K562 (cell line): ENCODE data around the gene PDLIM7. TPM values are rescaled to one million over a fixed set of nuclear protein-coding genes. Genes with fewer than 3 reads are reported as not detected.

ENCODE experiments used
- DMBX1 ChIP-seq: fragments of 250-450 bp; sonication (Bioruptor Pico); IDR thresholded peaks from 2 replicates; pipeline ENCODE4 v1.8.0; 2022; ENCODE audit warnings: inconsistent platforms, mild to moderate bottlenecking, moderate library complexity, borderline replicate concordance
- E2F1 ChIP-seq: sonication (generic); formaldehyde crosslinking; IDR thresholded peaks from 2 replicates; pipeline ENCODE4 v1.8.1; 2023; ENCODE audit warnings: mild to moderate bottlenecking, missing genetic modification reagents, moderate library complexity
- E2F6 ChIP-seq, 2 experiments: IDR thresholded peaks; 2 replicates each; pipeline ENCODE4 v1.6.1; 2011; ENCODE audit warnings: borderline replicate concordance in 1 of 2, control low read depth in 1 of 2, low read depth in 1 of 2, low read length in 1 of 2, mild to moderate bottlenecking in 1 of 2, mixed read lengths in 1 of 2, moderate library complexity in 1 of 2; ENCODE audit not compliant: insufficient read depth in 1 of 2, insufficient read length in 1 of 2, poor library complexity in 1 of 2, severe bottlenecking in 1 of 2; ENCODE audit errors: extremely low read depth in 1 of 2
- KDM5B ChIP-seq: fragments of 200-600 bp; sonication (generic); IDR thresholded peaks from 2 replicates; pipeline ENCODE4 v1.6.1; 2012; ENCODE audit warnings: low read depth, mild to moderate bottlenecking, moderate library complexity, low read length, control low read depth, inconsistent platforms; ENCODE audit not compliant: insufficient replicate concordance
- KLF1 ChIP-seq: fragments of 450-650 bp; IDR thresholded peaks from 2 replicates; pipeline ENCODE4 v1.6.1; 2016; ENCODE audit warnings: missing genetic modification characterization, missing compliant biosample characterization
- L3MBTL2 ChIP-seq: fragments of 450-650 bp; IDR thresholded peaks from 2 replicates; pipeline ENCODE4 v1.6.1; 2016; ENCODE audit warnings: mild to moderate bottlenecking, moderate library complexity
- NFE2 ChIP-seq: IDR thresholded peaks from 2 replicates; pipeline ENCODE4 v1.6.1; 2014; ENCODE audit warnings: antibody characterized with exemption, low read depth
- PRMT5 ChIP-seq: sonication (generic); formaldehyde crosslinking; IDR thresholded peaks from 2 replicates; pipeline ENCODE4 v1.5.0; 2020; ENCODE audit warnings: missing genetic modification reagents
- RBM25 ChIP-seq: fragments of 200-400 bp; formaldehyde crosslinking; IDR thresholded peaks from 2 replicates; pipeline ENCODE4 v1.6.1; 2018; ENCODE audit warnings: low read length, low read depth, moderate library complexity; ENCODE audit not compliant: severe bottlenecking
- RFX1 ChIP-seq: fragments of 450-650 bp; IDR thresholded peaks from 2 replicates; pipeline ENCODE4 v1.6.1; 2016; ENCODE audit warnings: mild to moderate bottlenecking, moderate library complexity
- SIRT6 ChIP-seq: IDR thresholded peaks from one replicate; pipeline ENCODE4 v1.6.1; 2012; ENCODE audit warnings: low read depth, mild to moderate bottlenecking, control low read depth, inconsistent platforms, low read length, moderate library complexity
- TAF1 ChIP-seq: IDR thresholded peaks from 2 replicates; pipeline ENCODE4 v1.6.1; 2011; ENCODE audit warnings: mild to moderate bottlenecking, low read length, moderate library complexity; ENCODE audit not compliant: insufficient read depth, control insufficient read depth, severe bottlenecking; ENCODE audit errors: extremely low read depth
- ZNF395 ChIP-seq: fragments of 200-800 bp; sonication (Bioruptor generic); IDR thresholded peaks from 2 replicates; pipeline ENCODE4 v1.6.1; 2017; ENCODE audit warnings: missing genetic modification characterization, missing compliant biosample characterization
- polyA plus RNA-seq, 8 experiments: library from polyadenylated mRNA; depleted of rRNA in 4 of 8; stranded (reverse) in 5 of 8; unstranded in 3 of 8; fragments of >200 nt; fragmentation: Nextera tagmentation in 2 of 8; fragmentation: Illumina TruSeq in 1 of 8; extraction: Ambion mirVana in 2 of 8; extraction: Trizol in 1 of 8; gene quantifications; 2 replicates each; pipeline versions ENCODE4 v1.2.1 to v1.2.3, GENCODE V29; 2011 to 2014; ENCODE audit warnings: inconsistent platforms in 1 of 8, missing spikeins in 1 of 8
- total RNA-seq, 7 experiments: library from RNA; depleted of rRNA in 6 of 7; stranded (reverse); fragments of >200 nt in 6 of 7; fragmentation: Illumina TruSeq in 2 of 7; extraction: Trizol in 2 of 7; gene quantifications; 2 replicates each; pipeline versions ENCODE4 v1.2.1 to v1.2.3, GENCODE V29; 2011 to 2021; ENCODE audit warnings: low replicate concordance in 1 of 7
- TF ChIP-seq, protein P1 (sequence below): fragments of 450-650 bp; IDR thresholded peaks from 2 replicates; pipeline ENCODE4 v1.6.1; 2017; ENCODE audit warnings: mild to moderate bottlenecking, moderate library complexity
- TF ChIP-seq, protein P2 (sequence below): fragments of 250-450 bp; sonication (Bioruptor Pico); IDR thresholded peaks from 2 replicates; pipeline ENCODE4 v1.4.0; 2020; ENCODE audit warnings: mild to moderate bottlenecking, moderate library complexity

PDLIM7 gene
- total and polyA plus RNA-seq, 9 of the 15 experiments (the other 6 are each of a cell fraction or from before 2014, with no cell fraction given), result 2.1 to 124 (median 32.6) TPM

- TF ChIP-seq E2F1 (no peak), TAF1 (peak; percentile 34), KDM5B (no peak), KLF1 (tag) (no peak), SIRT6 (no peak), NFE2 (no peak), RFX1 (no peak), E2F6 (IDR thresholded peaks at IDR 0.05; ENCODE audit: borderline replicate concordance in 1 of 2, extremely low read depth in 1 of 2, insufficient read depth in 1 of 2, insufficient read length in 1 of 2, low read depth in 1 of 2, low read length in 1 of 2, poor library complexity in 1 of 2, severe bottlenecking in 1 of 2) (peak in 1 of 2 experiments; percentile 55), DMBX1 (CRISPR knock-in tag) (no peak), PRMT5 (CRISPR knock-in tag) (no peak), ZNF395 (CRISPR knock-in tag) (no peak), RBM25 (no peak), L3MBTL2 (peak; percentile 50)
- TF ChIP-seq, protein P1, sequence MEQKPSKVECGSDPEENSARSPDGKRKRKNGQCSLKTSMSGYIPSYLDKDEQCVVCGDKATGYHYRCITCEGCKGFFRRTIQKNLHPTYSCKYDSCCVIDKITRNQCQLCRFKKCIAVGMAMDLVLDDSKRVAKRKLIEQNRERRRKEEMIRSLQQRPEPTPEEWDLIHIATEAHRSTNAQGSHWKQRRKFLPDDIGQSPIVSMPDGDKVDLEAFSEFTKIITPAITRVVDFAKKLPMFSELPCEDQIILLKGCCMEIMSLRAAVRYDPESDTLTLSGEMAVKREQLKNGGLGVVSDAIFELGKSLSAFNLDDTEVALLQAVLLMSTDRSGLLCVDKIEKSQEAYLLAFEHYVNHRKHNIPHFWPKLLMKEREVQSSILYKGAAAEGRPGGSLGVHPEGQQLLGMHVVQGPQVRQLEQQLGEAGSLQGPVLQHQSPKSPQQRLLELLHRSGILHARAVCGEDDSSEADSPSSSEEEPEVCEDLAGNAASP, result no peak
- TF ChIP-seq, protein P2, sequence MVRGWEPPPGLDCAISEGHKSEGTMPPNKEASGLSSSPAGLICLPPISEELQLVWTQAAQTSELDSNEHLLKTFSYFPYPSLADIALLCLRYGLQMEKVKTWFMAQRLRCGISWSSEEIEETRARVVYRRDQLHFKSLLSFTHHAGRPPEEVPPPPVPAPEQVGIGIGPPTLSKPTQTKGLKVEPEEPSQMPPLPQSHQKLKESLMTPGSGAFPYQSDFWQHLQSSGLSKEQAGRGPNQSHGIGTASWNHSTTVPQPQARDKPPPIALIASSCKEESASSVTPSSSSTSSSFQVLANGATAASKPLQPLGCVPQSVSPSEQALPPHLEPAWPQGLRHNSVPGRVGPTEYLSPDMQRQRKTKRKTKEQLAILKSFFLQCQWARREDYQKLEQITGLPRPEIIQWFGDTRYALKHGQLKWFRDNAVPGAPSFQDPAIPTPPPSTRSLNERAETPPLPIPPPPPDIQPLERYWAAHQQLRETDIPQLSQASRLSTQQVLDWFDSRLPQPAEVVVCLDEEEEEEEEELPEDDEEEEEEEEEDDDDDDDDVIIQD (CRISPR knock-in tag), result no peak
These were observed 24.7 kb downstream of the PDLIM7 start (continued) for GRCh38 chr5:177472460-177473442.
